DOHH2 (cell line): Measurements from ENCODE around the gene SOST.

Experiments
- H3F3A ChIP-seq: fragments of 200-600 bp; sonication (generic), shearing (Covaris generic); 2 replicates; pipeline ENCODE4 v1.6.0; 2016; ENCODE audit warnings: antibody characterized with exemption, mild to moderate bottlenecking; ENCODE audit not compliant: control insufficient read depth, insufficient read depth
- H3K27ac ChIP-seq: fragments of 200-600 bp; sonication (generic); 2 replicates; pipeline ENCODE4 v1.5.1; 2014; ENCODE audit warnings: low read depth, mild to moderate bottlenecking, low read length, moderate library complexity
- H3K27me3 ChIP-seq: fragments of 200-600 bp; sonication (generic); 2 replicates; pipeline ENCODE4 v1.6.1; 2014; ENCODE audit warnings: mild to moderate bottlenecking, low read length, mixed read lengths; ENCODE audit not compliant: control insufficient read depth
- H3K36me3 ChIP-seq: fragments of 200-600 bp; sonication (generic); 2 replicates; pipeline ENCODE4 v1.6.1; 2014; ENCODE audit warnings: mild to moderate bottlenecking, low read length, moderate library complexity, mixed read lengths; ENCODE audit not compliant: control insufficient read depth
- H3K4me1 ChIP-seq: fragments of 200-600 bp; sonication (generic); 2 replicates; pipeline ENCODE4 v1.6.1; 2014; ENCODE audit warnings: mild to moderate bottlenecking, low read length, mixed read lengths; ENCODE audit not compliant: control insufficient read depth
- H3K4me2 ChIP-seq: fragments of 200-600 bp; sonication (generic); 2 replicates; pipeline ENCODE4 v1.6.0; 2014; ENCODE audit warnings: mild to moderate bottlenecking, low read length, moderate library complexity
- H3K4me3 ChIP-seq: fragments of 200-600 bp; sonication (generic); 2 replicates; pipeline ENCODE4 v1.5.1; 2014; ENCODE audit warnings: mild to moderate bottlenecking, low read length, mixed read lengths
- H3K79me2 ChIP-seq: fragments of 200-600 bp; sonication (generic); 2 replicates; pipeline ENCODE4 v1.6.1; 2014; ENCODE audit warnings: mild to moderate bottlenecking, low read length, mixed read lengths; ENCODE audit not compliant: control insufficient read depth
- H3K9me2 ChIP-seq: fragments of 200-600 bp; sonication (generic); replicated peaks from 2 replicates; pipeline ENCODE4 v1.6.1; 2014; ENCODE audit warnings: mild to moderate bottlenecking, low read length, mixed read lengths; ENCODE audit not compliant: control insufficient read depth
- H3K9me3 ChIP-seq: fragments of 200-600 bp; sonication (generic); 2 replicates; pipeline ENCODE4 v1.6.1; 2014; ENCODE audit warnings: antibody characterized with exemption, low read length, mixed read lengths; ENCODE audit not compliant: control insufficient read depth, insufficient read depth
- H4K20me1 ChIP-seq: fragments of 200-600 bp; sonication (generic); 2 replicates; pipeline ENCODE4 v1.6.0; 2014; ENCODE audit warnings: low read depth, mild to moderate bottlenecking, antibody characterized with exemption, low read length, moderate library complexity; ENCODE audit not compliant: control insufficient read depth, insufficient read depth
- EZH2phosphoT487 ChIP-seq: fragments of 200-600 bp; sonication (generic); IDR thresholded peaks from 2 replicates; pipeline ENCODE4 v1.6.1; 2017; ENCODE audit warnings: borderline replicate concordance, mild to moderate bottlenecking, antibody characterized with exemption, low read length, moderate library complexity, mixed read lengths
- TF ChIP-seq, protein P1 (sequence below): fragments of 200-600 bp; sonication (generic); IDR thresholded peaks from one replicate; pipeline ENCODE4 v1.5.1; 2014; ENCODE audit warnings: antibody characterized with exemption, mild to moderate bottlenecking, low read depth, low read length; ENCODE audit not compliant: poor library complexity, severe bottlenecking

SOST gene

DNA sequence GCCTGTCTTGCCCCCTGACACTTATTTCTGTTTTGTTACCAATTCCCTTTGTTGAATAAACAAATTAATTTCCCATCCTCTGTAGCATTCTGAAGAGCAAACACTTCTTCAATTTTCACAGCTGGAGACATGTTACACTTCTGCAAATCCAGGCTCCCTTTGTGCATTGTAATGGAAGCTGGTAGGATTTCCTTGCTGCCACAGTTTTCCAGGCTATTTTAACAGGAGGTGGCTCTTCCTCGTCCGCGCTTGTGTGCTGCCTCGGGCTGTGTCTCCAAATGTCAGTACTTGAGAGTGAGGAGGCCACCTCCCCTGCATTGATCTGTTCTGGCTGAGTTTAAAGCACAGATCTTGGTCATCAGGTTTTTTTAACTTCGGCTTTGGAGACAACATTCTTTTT lies 40.0 kb downstream of the SOST start:
- H3K4me1 ChIP-seq: peaks cover 6% of the 10 kb centered on the region
- no peaks in the 10 kb centered on the region for H3K9me3 ChIP-seq

DNA sequence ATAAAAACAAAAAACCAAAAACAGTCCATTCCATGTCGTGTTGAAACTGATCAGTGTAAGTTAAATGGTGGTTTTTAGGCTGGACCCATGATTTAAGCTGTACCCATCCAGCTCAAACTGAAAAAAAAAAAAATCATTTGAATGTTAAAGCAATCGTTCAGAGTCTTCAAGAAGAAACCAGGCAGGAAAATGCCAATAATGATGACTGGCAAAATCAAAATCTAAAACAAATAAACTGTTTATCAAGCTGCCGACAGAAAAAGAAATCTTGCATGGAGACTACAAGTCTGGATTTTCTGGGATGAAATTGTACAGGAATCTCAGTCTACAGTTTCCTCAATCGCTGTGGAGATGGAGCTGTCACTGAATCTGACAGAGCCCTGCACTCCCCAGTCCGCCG lies 40.7 kb downstream of the SOST start:
- H3K4me3 ChIP-seq: no peak overlapping the region
- H3K79me2 ChIP-seq: no peaks in the 10 kb centered on the region
- TF ChIP-seq EZH2phosphoT487: no peak
- TF ChIP-seq, protein P1, sequence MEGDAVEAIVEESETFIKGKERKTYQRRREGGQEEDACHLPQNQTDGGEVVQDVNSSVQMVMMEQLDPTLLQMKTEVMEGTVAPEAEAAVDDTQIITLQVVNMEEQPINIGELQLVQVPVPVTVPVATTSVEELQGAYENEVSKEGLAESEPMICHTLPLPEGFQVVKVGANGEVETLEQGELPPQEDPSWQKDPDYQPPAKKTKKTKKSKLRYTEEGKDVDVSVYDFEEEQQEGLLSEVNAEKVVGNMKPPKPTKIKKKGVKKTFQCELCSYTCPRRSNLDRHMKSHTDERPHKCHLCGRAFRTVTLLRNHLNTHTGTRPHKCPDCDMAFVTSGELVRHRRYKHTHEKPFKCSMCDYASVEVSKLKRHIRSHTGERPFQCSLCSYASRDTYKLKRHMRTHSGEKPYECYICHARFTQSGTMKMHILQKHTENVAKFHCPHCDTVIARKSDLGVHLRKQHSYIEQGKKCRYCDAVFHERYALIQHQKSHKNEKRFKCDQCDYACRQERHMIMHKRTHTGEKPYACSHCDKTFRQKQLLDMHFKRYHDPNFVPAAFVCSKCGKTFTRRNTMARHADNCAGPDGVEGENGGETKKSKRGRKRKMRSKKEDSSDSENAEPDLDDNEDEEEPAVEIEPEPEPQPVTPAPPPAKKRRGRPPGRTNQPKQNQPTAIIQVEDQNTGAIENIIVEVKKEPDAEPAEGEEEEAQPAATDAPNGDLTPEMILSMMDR: no peak
- no peaks in the 10 kb centered on the region for H4K20me1 ChIP-seq
- H3F3A ChIP-seq: no peaks in the 10 kb centered on the region
- H3K27me3 ChIP-seq: peaks cover 41% of the 10 kb centered on the region
- H3K27ac ChIP-seq: no peak overlapping the region
- no peak overlapping the region for H3K4me2 ChIP-seq
- no peaks in the 10 kb centered on the region for H3K9me2 ChIP-seq
- no peaks in the 10 kb centered on the region for H3K36me3 ChIP-seq
- H3K4me1 ChIP-seq: peaks cover 6% of the 10 kb centered on the region
- no peaks in the 10 kb centered on the region for H3K9me3 ChIP-seq

More for the DNA sequence above, 40.0 kb downstream of the SOST start:
- no peaks in the 10 kb centered on the region for H3K9me2 ChIP-seq
- no peaks in the 10 kb centered on the region for H4K20me1 ChIP-seq
- H3F3A ChIP-seq: no peaks in the 10 kb centered on the region
- H3K79me2 ChIP-seq: no peaks in the 10 kb centered on the region
- TF ChIP-seq EZH2phosphoT487: no peak
- TF ChIP-seq, protein P1: no peak
- H3K27me3 ChIP-seq: peaks cover 34% of the 10 kb centered on the region
- no peak overlapping the region for H3K27ac ChIP-seq
- no peaks in the 10 kb centered on the region for H3K36me3 ChIP-seq
- no peak overlapping the region for H3K4me3 ChIP-seq
- no peak overlapping the region for H3K4me2 ChIP-seq

DNA sequence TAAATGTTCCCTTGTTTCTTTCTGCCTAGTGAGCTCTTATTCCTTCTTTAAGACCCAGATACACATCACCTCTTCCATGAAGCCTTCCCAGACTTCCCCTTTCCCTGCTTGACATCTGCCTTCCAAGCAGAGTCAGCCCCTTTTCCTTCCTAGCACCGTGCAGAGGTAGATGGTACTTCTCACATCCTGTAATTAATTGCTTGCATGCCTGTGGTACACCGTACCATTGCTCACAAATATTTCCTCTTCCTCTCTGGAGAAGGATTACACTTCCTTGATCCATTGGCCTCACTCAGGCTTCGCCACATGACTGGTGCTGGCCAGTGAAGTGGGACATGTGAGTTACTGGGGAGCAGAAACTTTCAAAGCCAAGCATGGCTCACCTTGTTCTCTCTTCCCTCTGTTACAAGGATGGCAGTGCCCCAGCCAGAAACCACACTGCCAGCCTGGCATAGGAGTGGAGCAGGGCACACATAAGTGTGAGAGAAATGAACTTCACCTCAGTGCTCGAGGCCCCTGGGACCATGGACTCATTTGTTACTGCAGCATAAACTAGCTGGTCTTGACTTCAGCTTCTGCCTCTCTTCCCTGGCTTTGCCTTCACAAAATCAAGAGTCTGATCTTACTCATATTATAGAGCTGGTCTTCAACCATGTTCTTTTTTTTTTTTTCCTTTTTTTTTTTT lies 44.0 kb downstream of the SOST start:
- Histone ChIP-seq H3K9me3 (no peaks in the 10 kb centered on the region), H3K9me2 (no peaks in the 10 kb centered on the region), H3K36me3 (no peaks in the 10 kb centered on the region), H3K27me3 (peaks cover 26% of the 10 kb centered on the region), H3K79me2 (no peaks in the 10 kb centered on the region), H3K4me3 (no peak overlapping the region), H3K4me1 (no peaks in the 10 kb centered on the region), H4K20me1 (no peaks in the 10 kb centered on the region), H3K27ac (no peak overlapping the region), H3K4me2 (no peak overlapping the region), H3F3A (no peaks in the 10 kb centered on the region)
- TF ChIP-seq, protein P1: no peak
- TF ChIP-seq EZH2phosphoT487: no peak
